ENCODE results near the gene LAMA2.

DNA sequence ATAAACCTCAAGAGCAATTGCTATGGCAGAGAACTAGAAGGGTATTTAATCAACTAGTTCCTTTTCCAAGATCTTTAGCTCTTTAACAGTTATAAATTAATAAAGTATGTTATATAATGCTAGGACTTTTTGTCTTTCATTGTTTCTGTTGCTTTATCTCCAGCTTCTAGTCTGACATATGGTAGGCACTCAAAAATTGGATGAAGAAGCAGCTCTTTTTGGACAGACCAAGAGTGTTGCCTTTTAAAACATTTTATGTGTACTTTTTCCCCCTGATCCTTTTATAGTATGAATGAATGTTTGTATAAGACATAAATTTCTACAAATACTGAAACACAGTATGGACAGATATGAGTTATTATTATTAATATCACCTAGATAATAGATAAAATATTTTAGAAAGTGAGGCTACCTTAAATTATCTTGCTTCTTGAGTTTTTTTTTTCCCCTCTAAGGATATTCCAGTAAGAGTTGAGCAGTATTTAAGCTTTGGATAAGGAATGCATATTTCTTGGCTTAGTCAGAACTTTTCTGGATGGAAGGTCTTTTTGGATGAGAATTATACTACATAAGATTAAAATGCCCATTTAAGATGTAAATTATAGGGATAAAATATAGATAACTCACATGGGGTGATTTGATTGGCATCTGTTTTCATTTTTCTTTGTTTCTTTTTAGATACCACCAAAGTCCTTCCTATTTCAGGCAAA, 16.6 kb downstream of the LAMA2 start:
- TF ChIP-seq, protein P1, sequence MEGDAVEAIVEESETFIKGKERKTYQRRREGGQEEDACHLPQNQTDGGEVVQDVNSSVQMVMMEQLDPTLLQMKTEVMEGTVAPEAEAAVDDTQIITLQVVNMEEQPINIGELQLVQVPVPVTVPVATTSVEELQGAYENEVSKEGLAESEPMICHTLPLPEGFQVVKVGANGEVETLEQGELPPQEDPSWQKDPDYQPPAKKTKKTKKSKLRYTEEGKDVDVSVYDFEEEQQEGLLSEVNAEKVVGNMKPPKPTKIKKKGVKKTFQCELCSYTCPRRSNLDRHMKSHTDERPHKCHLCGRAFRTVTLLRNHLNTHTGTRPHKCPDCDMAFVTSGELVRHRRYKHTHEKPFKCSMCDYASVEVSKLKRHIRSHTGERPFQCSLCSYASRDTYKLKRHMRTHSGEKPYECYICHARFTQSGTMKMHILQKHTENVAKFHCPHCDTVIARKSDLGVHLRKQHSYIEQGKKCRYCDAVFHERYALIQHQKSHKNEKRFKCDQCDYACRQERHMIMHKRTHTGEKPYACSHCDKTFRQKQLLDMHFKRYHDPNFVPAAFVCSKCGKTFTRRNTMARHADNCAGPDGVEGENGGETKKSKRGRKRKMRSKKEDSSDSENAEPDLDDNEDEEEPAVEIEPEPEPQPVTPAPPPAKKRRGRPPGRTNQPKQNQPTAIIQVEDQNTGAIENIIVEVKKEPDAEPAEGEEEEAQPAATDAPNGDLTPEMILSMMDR (IDR thresholded peaks at IDR 0.05): no peak
- no peak for TF ChIP-seq POLR2A (IDR thresholded peaks at IDR 0.05)

Data from testis (tissue), 2 donors.